Stimulated activated naive CD8-positive, alpha-beta T cell treated with anti-CD3 and anti-CD28 coated beads, Interleukin-15, Interleukin-2, amounts not matched to agents 100 U/mL and 50 U/mL, for 24 hours (primary cell): Measurements from ENCODE around the gene LAMTOR2.
A peak's percentile ranks its signal among the peaks of the same experiment; 100 is the strongest.
"Not testable (repeated sequence)": the region's sequence is repeated elsewhere in the genome, so short reads cannot be mapped to it uniquely, and the experiment has no call there.

Source experiments
- ATAC-seq: fragments of 150-1000 bp; cut with Tn5 transposase; one replicate; pipeline ENCODE4 v1.10.0; 2021
- DNase-seq: peaks from one replicate; pipeline ENCODE4 v3.0.0; 2021

LAMTOR2 gene

DNA sequence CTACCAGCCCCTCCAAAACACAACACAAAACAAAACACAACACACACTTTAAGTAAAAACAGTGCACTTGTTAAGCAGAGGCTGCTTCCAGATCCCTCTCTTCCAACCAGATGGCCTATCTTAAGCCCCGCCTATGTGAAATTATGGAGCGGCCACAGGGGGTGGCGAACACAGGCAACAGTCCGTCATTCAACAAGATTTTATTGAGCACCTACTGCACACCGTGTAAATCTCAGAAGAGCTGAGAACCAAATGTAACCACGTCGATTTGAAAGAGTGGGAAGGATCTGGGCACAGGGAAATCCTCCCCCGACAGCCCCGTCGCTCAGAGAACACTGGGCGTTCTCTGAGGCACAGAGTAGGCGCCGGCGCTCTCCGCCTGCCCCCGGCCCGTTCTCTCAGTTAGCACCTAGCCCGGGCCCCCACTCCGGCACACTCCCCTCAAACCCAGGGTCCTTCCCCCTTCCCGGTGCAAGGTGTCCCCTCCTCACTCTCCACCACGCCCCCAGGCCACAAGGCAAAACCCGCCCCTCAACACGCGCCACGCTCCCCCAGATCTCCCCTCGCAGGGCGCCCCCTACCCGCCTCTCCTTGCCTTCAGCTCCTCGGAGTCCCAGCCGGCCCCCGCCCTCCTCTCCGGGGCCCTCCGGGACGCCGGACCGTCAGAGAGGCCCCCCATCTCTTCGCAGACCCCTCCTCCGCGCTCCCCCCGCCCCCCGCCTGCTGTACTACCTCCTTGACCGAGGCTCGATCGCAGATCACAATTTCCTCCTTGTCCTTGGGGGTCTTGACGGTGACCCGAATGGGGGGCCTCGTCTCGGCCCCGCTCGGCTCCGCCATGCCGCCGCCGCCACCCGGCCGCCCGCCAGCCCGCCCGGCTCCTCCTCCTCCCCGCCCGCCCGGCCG is 1.5 kb upstream of the LAMTOR2 start:
- DNase-seq (peak; percentile 80), ATAC-seq (peak; percentile 25)

DNA sequence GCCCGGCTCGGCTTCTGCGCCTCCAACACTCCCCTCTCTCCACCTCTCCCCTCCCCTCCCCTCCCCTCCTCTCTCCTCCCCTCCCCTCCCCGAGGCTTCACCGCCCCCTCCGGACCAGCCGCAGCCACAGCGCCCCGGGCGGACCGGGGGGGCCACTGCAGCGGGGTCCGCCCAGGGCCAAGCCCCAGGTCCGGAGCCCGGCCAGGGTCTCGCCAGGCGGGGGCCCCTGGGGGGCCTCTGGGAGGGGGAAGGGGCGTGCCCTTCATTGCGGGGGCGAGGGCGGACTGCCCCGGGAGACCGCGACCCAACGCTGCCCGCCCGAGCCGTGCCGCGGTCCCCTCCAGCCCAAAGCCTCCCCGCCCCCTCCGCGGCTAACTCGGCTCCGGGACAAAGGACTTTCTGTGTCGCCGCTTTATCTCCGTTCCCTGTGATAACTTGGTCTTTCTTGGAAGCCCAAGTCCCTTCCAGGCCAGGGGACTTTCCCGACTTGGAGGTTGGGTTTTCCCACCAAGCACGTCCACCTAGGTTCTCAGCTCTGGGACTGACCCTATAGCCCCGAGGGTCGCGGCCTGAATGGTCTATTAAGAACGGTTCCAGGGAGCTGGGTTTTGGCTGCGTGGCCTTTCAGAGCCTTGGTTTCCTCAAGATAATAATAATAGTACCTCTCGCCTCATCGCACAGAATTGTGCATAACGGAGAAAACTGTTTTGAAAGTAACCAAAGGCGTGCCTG is 648 bp upstream of the LAMTOR2 start, which contains the start of gene UBQLN4:
UBQLN4 (minus strand) TSS at position 31 of the 732 bp plus-strand sequence. CDS start 97 bp downstream, outside the sequence.
- peak; percentile 68 for ATAC-seq
- DNase-seq, result peak; percentile 90

DNA sequence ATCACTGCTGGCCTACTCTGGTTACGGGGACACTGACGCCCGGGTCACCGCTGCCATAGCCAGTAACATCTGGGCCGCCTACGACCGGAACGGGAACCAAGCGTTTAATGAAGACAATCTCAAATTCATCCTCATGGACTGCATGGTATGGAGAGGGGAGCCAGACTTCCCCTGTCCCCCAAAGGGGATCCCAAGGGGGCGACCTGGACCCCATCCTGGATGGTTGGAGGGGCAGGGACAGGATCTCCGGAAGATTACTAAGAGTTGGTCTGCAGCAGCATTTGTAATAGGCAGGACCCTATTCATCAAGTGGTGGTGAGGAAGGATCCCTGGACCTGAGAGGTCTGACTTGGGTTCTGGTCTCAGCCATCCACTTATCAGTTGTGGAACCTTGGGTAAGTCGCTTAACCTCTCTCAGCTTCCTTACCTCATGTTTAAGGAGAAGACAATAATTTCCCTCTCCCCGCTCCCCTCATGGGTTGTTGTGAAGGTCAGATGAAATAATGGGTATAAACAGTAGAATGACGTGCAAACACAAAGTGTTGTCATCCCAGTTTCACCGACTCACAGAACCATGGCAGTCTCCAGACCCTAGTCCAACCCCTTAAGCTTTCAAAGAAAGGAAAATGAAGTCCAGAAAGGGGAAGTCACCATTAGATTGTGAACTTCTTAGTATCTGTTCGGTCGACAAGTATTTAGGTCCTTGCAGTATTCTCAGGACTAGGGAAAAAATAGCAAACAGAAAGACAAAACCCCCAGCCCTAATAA is 883 bp downstream of the LAMTOR2 start:
- ATAC-seq, result no peak
- DNase-seq, result no peak

DNA sequence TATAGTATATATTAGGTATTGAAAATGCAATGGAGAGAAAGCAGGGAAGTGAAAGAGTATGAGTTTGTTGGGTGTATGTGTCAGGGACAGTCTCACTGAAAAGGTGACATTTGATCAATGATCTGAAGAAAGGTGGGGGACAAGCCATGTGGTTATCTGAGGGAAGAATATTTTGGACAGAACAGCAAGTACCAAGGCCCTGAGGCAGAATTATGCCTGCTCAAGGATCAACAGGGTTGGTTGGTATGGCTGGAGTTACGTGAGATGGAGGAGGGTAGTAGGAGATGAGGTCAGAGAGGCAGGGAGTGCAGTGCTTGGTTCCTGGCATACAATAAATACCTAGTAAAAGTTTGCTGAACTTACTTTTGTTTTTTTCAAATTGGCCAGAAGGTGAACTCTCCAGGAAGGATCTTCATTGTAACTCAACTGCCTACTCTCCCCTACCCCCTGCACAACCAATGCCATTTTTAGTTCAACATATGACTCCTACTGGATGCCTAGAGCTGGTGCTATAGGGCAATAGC is 1.8 kb downstream of the LAMTOR2 start:
- no peak for DNase-seq
- ATAC-seq, result no peak

DNA sequence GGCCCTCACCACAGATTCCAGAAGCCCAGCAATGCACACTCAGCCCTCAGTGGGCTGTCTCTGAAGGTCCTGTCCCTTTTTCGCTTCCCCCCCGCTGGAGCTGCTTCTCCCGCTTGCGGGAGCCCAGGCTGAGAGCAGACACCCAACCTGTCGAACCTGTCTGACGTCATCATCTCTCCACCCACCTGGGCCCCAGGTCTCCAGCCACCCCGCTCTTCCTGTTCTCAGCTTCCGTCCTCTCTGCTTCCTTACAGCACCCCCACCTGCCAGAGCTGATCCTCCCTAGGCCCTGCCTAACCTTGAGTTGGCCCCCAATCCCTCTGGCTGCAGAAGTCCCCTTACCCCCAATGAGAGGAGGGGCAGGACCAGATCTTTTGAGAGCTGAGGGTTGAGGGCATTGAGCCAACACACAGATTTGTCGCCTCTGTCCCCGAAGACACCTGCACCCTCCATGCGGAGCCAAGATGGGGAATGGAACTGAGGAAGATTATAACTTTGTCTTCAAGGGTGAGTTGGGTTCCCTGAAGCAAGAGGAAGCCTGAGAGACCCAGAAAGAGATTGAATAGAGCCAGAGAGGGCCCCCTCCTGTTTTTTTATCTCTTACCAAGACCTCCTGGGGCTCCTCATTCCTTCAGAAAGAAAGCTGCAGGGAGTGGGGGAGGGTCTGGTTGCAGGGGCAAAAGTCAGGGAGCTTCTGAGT is 6.5 kb downstream of the LAMTOR2 start, which contains the start of gene RAB25:
RAB25 (plus strand) TSS at position 224 of the 700 bp plus-strand sequence; CDS start at position 465, 241 bp downstream.
- ATAC-seq (no peak), DNase-seq (no peak)

DNA sequence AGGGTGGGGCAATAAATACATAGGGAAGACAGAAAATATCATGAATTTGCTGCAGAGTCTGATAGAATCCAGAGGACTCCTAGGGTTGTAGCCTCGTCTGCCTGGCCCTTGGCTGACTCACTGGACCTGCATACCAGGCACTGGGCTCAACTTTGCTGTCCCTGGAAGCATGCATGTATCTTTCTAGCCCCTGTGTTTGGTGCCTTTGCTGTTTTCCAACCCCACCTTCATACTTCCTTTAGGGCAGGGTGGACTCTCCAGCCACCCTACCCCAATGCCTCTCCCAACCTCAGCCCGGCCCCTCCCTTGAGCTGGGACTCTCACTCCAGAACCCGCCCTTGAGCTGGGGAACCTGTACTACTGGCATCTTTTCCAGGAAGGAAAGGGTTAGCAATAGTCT is 7.6 kb downstream of the LAMTOR2 start:
- ATAC-seq (no peak), DNase-seq (no peak)

DNA sequence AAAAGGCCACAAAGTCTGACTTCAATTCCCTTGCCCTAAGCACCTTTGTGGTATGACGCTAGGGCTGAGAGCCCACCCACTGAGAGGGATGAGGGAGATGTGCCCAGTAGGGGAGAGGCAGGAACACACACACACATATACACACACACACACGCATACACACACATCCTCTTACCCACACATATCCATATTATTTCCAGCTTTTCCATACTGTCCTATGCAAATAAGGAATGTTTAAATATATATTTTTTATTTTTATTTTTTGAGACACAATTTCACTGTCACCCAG is 9.4 kb downstream of the LAMTOR2 start:
- ATAC-seq (no peak), DNase-seq (no peak)

DNA sequence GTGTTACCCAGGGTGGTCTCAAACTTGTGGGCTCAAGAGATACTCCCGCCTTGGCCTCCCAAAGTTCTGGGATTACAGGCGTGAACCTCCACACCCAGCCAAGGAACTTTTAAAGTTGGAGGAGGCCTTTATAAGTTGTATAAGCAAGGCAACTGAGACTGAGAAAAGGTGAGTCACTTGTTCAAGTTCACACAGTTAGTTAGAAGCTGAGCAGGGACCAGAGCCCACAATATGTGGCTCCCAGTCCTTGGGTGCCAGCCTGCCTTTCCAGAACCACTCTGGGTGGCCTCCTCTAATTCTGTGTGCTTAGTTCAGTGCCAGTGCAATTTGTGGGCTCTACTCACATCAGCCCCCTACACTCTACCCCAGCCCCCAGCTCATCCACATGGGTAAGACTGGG is 10.0 kb downstream of the LAMTOR2 start:
- DNase-seq, result no peak
- no peak for ATAC-seq

DNA sequence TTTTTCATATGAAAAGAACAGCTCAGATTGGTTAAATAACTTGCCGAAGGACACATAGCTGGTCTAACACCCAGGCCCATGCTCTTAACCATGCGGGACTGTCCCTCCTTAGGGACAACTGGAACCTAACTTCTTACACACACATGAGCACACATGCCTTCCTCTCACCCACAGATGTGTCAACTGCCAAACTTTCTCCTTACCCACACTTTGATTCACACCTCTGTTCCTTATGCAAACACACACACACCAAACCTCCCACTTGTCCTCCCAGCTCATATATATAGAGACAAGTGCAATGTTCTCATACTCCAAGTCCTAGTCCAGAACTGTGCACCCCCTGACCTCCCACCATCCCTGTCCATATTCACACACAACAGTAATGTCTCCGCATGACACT is 10.6 kb downstream of the LAMTOR2 start:
- no peak for DNase-seq
- peak; percentile 44 for ATAC-seq

DNA sequence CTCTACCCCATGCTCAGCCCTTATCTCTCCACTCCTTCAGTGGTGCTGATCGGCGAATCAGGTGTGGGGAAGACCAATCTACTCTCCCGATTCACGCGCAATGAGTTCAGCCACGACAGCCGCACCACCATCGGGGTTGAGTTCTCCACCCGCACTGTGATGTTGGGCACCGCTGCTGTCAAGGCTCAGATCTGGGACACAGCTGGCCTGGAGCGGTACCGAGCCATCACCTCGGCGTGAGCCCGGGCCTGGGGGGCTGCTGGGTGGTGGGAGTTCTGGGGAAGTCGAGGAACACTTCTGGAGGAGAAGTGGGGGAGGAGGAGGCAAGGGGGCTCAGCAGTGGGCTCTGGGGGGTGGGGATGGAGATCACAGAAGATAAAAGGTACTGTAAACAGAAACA is 11.3 kb downstream of the LAMTOR2 start:
- no peak for ATAC-seq
- no peak for DNase-seq

DNA sequence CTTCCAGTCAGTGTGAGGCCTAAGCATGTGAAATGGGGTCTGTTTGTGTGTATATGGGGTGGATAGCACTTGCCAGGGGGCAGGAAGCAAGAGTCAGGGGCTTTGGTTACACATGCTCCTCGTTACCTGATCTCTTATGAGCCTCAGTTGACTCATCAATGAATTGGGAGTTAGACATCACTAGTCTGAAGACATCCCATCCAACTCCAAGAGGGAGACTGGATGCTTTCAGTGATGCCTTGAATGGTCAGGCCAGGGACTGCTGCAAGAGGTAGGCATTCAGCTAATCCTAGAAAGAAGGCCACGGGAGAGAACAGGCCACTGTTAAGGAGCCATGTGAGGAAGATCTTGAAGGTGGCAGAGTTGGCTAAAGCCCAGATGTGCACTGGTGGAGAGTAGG is 12.7 kb downstream of the LAMTOR2 start:
- ATAC-seq, result no peak
- DNase-seq, result no peak

DNA sequence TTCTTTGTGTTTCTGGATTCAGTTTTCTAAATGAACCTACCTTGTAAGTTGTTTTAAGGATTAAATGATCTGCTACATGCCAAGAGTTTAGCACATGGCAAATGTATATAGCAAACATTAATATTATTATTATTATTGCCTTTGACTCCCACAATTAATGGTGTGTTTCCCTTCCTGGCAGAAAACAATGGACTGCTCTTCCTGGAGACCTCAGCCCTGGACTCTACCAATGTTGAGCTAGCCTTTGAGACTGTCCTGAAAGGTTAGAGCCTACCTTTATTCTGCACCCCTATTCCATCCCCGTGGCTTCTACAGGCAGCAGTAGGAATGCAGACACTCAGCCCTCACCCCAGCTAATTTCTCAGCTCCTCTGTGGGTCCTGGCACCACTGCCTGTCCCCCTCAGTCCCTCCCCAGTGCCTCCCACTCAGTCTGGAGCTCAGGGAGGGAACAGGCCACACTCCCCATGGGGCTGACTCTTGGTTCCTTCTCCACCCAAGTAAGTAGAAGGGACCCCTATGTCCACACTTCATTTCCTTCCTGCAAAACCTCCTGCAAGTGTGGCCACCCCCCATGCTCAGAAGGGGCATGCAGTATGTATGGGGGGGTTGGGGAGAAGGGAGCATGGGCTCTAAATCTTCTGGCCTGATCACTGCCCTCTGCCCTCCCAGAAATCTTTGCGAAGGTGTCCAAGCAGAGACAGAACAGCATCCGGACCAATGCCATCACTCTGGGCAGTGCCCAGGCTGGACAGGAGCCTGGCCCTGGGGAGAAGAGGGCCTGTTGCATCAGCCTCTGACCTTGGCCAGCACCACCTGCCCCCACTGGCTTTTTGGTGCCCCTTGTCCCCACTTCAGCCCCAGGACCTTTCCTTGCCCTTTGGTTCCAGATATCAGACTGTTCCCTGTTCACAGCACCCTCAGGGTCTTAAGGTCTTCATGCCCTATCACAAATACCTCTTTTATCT is 15.2 kb downstream of the LAMTOR2 start:
- DNase-seq, result no peak
- no peak for ATAC-seq

DNA sequence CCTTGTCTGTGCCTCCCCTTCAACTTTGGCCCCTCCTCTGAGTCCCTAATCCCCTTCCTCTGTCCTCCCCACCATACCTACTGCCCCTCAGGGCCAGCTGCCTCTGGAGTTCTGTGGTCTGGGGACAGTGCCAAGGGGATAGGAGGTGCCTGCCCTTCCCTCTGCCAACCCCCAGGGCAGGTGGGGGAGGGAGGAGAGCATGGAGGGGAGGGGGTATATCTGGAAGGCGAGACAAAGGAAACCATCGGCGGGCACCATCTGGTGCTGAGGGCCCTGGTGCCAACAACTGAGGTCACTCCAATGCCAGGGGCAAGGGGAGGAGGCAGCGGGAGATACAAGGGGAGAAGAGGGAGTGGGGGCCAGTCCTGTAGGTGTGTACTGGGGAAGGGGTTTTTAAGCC is 16.0 kb downstream of the LAMTOR2 start:
- no peak for ATAC-seq
- DNase-seq, result no peak

DNA sequence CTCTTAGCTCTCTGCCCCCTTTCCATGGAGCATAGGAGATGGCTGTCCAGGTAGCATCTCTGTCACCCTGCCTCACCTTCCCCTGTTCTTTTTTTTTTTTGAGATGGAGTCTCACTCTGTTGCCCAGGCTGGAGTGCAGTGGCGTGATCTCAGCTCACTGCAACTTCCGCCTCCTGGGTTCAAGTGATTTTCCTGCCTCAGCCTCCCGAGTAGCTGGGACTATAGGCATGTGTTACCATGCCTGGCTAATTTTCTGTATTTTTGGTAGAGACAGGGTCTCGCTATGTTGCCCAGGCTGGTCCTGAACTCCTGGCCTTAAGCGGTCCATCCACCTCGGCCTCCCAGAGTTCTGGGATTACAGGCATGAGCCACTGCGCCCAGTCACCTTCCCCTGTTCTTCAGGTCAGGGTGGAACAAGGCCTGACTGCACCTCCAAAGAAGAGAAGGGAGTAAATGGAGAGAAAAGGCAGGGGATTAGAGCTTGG is 16.8 kb downstream of the LAMTOR2 start:
- not testable (repeated sequence) for ATAC-seq, DNase-seq

DNA sequence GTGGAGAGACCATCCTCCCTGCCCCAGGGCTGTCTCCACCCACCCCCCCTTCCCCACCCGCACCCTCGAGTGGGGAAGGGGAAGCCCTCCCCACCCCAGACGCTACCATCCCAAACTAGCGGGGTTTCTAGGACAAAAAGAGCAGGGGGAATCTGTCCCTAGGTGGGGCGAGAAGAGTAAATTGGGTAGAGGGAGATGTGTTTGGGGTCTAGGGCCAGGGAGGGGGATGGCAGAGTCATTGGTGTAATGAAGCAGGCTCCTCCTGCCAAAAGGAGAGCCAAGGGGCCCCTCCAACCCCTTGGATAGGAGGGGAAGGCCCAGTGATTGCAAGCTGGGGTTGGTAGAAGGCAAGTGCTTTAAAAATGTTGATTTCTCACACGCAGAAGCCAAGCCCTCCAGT is 17.7 kb downstream of the LAMTOR2 start:
- ATAC-seq (no peak), DNase-seq (no peak)

DNA sequence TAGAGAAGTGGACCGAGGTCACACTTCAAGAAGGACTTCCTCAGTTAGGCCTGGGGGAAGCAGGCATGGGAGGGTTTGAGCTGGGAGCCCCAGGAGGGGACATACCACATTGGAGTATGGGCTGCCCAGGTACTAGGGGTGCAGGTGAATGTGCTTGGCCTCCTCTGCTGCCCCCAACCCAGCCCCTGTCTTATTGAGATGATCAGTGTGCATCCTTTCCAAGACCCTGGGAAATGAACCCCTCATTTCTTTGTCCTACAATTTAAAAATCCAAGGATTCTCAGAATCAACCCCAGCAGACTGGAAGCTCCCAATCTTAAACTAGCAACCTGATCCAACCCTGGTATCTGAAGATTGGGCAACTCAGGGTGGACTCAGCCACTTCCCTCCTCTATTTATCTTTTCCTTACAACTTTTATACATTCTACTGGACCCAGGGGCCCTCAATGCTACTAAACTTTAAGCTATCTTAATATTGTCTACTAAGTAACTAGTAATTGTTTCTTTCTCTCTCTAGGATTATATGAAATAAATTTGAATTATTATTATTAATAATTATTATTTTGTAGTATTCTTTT is 18.6 kb downstream of the LAMTOR2 start:
- DNase-seq (no peak), ATAC-seq (no peak)

DNA sequence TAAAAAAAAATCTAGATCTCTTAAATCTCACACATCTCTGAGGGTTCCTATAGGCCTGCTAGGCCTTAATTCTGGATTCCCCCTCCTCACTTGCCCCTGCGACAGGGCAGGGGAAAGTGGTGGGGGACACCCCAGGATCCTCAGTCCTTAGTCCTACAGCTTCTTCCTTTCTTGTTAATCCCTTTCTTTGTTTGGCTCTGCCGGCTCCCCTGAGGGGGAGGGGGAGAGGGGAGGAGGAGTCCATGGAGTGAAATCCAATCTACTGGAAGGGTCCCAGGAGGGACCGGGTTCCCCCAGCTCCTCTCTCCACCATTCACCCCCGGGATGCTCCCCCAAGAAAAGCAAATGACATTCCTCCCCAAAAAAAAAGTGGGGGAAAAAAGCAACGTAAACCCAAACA is 19.2 kb downstream of the LAMTOR2 start:
- DNase-seq (no peak), ATAC-seq (no peak)

DNA sequence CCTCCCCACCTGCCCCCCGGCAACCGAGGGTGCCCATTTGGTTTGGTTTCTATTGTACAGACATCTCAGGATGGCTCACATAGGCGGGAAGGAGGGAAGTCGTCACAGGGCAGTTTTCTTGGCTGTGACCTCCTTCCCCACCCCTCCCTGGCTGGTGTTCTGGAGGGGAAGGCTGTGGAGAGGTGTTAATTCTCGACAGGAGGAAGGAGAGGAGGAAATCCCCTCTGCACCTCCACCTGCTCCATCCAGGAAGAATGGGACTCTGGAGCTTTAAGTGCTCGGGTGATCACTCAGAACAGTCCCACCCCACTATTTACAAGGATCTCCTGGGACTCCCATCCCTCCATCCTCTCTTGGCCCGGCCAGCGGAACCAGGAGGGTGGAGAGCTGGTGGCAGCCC is 20.1 kb downstream of the LAMTOR2 start:
- ATAC-seq (no peak), DNase-seq (no peak)

DNA sequence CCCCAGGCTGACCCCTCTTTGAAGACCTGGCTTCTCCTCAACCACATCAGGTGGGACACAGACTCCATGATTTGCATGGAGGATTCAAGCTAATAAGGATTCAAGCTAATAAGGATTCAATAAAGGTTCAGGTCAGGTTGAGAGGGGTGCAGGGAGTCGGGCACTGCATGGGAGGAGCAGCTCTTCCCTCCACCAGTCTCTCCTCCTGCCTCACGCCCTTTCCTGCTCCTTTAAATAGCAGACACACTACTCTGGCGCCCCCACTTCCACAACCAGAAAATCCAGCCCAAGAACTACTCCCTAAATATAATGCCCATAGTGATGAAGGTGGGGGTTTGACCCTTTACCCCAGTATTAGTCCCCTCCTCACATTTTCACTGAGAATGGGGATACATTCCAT is 20.6 kb downstream of the LAMTOR2 start:
- DNase-seq (no peak), ATAC-seq (no peak)

DNA sequence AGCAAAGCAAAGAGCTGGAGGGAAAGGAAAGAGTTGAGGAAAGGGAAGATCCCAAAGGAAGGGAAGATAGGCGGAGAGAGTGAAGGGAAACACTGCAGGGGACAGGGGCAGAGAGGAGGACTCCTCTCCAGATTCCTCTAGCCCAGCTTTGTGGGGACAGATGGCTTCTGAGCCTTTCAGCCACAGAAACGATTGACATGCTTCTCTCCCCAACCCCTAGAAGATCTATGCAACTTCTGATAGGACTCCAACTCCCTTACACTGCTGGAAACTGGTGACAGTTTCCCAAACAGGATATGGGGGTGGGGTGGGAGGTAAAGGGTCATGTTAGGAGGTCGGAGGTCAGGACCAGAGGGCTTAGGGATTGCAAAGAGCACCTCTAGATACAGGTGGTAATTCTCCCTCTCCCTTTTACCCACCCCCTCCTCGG is 21.2 kb downstream of the LAMTOR2 start:
- no peak for DNase-seq
- ATAC-seq, result no peak
